GM12873 (cell line): ENCODE data around the gene DALRD3.

Experiments
- TF ChIP-seq, protein P1 (sequence below): IDR thresholded peaks from 2 replicates; pipeline ENCODE4 v1.5.1; 2012; ENCODE audit warnings: low read depth, mild to moderate bottlenecking, moderate library complexity, low read length, control low read depth; ENCODE audit not compliant: insufficient read depth; ENCODE audit errors: missing control alignments

The DALRD3 gene

DNA sequence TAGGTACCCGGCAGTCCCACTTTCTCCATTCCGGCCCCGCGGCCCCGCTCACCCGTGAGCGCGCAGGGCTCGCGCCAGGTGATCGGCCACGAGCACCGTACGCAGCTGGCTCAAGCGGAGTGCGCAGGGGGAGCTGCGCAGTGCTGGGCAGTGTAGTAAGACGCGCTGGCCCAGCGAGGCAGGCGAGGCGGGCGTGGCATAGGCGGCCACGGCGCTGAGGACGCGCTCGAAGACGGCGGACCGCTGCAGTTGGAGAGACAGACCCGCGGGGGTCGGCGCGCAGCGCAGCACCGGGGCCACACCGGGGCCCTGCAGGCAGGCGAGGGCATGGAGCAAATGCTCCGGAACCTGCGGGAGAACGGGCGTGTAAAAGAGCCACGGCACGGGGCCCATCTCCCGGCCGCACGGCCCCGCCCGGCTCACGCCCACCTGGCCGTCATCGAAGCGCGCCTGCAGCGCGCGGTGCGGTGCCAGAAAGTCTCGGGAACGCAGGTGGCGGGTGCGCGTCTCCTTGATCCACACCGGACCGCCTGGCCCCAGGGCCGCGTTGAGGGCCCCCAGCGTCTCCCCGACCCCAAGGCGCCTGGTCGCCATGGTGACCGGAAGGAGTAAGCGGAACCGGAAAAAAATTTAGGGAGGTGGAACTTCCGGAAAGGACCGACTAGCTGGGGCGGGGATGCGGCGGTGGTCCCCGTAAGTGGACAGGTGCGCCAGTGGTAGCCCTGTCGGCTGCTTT is at the start of gene DALRD3:
Gene DALRD3, minus strand, starts transcription at position 610 of the 736 bp plus-strand sequence. Its CDS starts 16 bp downstream, at position 594.
- TF ChIP-seq, protein P1, sequence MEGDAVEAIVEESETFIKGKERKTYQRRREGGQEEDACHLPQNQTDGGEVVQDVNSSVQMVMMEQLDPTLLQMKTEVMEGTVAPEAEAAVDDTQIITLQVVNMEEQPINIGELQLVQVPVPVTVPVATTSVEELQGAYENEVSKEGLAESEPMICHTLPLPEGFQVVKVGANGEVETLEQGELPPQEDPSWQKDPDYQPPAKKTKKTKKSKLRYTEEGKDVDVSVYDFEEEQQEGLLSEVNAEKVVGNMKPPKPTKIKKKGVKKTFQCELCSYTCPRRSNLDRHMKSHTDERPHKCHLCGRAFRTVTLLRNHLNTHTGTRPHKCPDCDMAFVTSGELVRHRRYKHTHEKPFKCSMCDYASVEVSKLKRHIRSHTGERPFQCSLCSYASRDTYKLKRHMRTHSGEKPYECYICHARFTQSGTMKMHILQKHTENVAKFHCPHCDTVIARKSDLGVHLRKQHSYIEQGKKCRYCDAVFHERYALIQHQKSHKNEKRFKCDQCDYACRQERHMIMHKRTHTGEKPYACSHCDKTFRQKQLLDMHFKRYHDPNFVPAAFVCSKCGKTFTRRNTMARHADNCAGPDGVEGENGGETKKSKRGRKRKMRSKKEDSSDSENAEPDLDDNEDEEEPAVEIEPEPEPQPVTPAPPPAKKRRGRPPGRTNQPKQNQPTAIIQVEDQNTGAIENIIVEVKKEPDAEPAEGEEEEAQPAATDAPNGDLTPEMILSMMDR = no peak

DNA sequence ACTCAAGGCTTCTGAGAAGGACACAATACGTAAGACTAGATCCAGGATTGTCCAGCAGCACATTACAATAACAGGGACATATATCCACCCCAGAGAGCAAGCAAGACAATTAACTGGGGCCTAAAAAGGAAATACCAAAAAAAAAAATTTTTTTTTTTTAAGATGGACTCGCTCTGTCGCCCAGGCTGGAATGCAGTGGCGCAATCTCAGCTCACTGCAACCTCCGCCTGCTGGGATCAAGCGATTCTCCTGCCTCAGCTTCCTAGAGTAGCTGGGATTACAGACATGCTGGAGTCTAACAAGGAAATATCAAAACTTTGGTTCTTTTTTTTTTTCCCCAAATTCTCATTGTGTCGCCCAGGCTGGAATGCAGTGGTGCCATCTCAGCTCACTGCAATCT is 39.6 kb upstream of the DALRD3 start:
- TF ChIP-seq, protein P1 = no peak

DNA sequence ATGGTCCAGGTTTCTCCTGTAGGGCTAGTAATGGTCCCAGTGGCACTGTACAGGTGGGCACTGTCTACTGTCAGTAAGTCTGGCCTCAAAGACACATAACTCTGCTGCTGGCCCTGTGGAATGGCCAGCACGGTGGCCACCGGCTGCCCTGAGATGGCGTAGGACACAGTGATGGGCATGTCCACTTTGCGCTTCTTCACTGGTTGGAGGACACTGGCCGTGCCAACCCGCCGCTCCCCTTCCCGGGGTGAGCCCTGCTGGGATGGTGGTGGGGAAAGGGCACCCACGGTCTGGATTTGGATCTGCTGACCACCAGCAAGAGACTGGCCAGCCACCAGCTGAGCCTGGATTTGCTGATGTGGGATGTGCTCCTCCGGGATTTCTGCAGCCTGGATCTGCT is 38.9 kb upstream of the DALRD3 start:
- TF ChIP-seq, protein P1 = no peak

DNA sequence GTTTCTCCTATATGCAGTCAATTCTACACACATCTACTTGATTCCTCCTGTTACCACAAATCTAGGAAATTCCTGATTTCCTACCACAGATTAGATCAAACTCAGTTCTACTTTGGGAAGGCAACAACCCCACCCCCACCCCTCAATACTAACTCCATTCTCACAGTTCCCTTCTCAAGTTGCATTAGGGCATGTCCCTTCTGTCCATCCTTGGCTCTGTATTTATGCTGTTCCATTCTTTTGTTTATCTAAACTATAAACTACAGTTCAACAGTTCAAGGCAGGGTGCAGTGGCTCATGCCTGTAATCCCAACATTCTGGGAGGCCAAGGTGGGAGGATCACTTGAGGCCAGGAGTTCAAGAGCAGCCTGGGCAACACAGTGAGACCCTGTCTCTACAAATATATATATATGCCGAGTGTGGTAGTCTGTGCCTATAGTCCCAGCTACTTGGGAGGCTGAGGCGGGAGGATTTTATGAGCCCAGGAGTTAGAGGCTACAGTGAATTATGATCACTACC is 36.0 kb upstream of the DALRD3 start:
- TF ChIP-seq, protein P1 = no peak

- TF ChIP-seq, protein P1 = no peak
Observed at GRCh38 chr3:49053543-49053942, 35.2 kb upstream of the DALRD3 start.

- TF ChIP-seq, protein P1 = no peak
Observed at GRCh38 chr3:49035281-49035680, 16.9 kb upstream of the DALRD3 start.

DNA sequence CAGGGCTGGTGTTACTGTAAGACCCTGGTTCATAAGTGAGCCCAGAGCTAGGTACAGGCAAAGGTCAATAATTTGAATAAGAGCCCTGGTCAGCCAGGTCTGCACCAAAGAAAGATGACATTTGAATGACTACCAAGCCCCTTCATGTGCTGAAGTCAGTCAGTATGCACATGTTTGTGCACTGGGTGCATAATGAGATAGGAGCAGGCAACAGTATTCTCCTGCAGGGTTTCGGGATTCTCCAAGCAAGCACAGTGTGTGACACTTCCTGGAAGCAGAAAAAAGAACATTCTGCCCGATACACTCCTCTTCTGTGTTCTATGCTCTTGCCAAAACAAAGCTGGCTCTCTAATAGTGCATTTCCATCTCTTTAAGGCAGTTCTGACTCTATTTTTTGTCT is 16.3 kb upstream of the DALRD3 start:
- TF ChIP-seq, protein P1 = no peak
